HG03469 (cell line): ENCODE results near the gene CHRM1.
A peak's percentile ranks its signal among the peaks of the same experiment; 100 is the strongest.

Experiments
- ATAC-seq: cut with Tn5 transposase; IDR thresholded peaks from one replicate; pipeline ENCODE4 v1.9.1; 2021; ENCODE audit warnings: mild to moderate bottlenecking, moderate library complexity, moderate number of reproducible peaks; ENCODE audit not compliant: unreplicated experiment

CHRM1 gene

GRCh38 chr11:62905927-62906531 lies 15.1 kb downstream of the CHRM1 start:
- ATAC-seq = no peak

GRCh38 chr11:62905296-62905695 lies 15.9 kb downstream of the CHRM1 start:
- ATAC-seq = no peak

- ATAC-seq = no peak
Observed at GRCh38 chr11:62902932-62903331, 18.2 kb downstream of the CHRM1 start.

- ATAC-seq = no peak
Observed at GRCh38 chr11:62898027-62898426, 23.1 kb downstream of the CHRM1 start.

- no peak for ATAC-seq
Observed at GRCh38 chr11:62897311-62897710, 23.9 kb downstream of the CHRM1 start.

GRCh38 chr11:62896049-62896448 lies 25.1 kb downstream of the CHRM1 start:
- ATAC-seq = no peak

GRCh38 chr11:62895501-62895900 lies 25.7 kb downstream of the CHRM1 start:
- no peak for ATAC-seq

GRCh38 chr11:62892077-62892922 lies 28.9 kb downstream of the CHRM1 start:
- no peak for ATAC-seq

GRCh38 chr11:62889484-62890437 lies 31.4 kb downstream of the CHRM1 start:
- ATAC-seq = no peak

- no peak for ATAC-seq
Observed at GRCh38 chr11:62889126-62889483, 32.1 kb downstream of the CHRM1 start.

GRCh38 chr11:62888406-62888805 lies 32.8 kb downstream of the CHRM1 start:
- no peak for ATAC-seq

- ATAC-seq = no peak
Observed at GRCh38 chr11:62885137-62885750, 35.9 kb downstream of the CHRM1 start.

- ATAC-seq = no peak
Observed at GRCh38 chr11:62883673-62884072, 37.5 kb downstream of the CHRM1 start.

GRCh38 chr11:62882788-62883501 lies 38.2 kb downstream of the CHRM1 start:
- no peak for ATAC-seq

- no peak for ATAC-seq
Observed at GRCh38 chr11:62882431-62882749, 38.8 kb downstream of the CHRM1 start.

- peak; percentile 6 for ATAC-seq
Observed at GRCh38 chr11:62881579-62882430, 39.4 kb downstream of the CHRM1 start.

GRCh38 chr11:62880803-62881578 lies 40.2 kb downstream of the CHRM1 start, which contains the start of gene SLC3A2:
TSS of gene SLC3A2 (plus strand) at chr11:62880896. CDS start at chr11:62881024, 128 bp downstream.
- peak; percentile 38 for ATAC-seq

- ATAC-seq = no peak
Observed at GRCh38 chr11:62880231-62880802, 40.8 kb downstream of the CHRM1 start.
